Stimulated activated CD8-positive, alpha-beta memory T cell treated with anti-CD3 and anti-CD28 coated beads, Interleukin-4, amount 100 ng/mL, for 4 hours (primary cell): ENCODE data around the gene MAMDC4.
"Not testable (repeated sequence)": the region's sequence is repeated elsewhere in the genome, so short reads cannot be mapped to it uniquely, and the experiment has no call there.

Source experiments
- DNase-seq, 2 donors: peaks; one replicate each; pipeline ENCODE4 v3.0.0-alpha.2; 2020; ENCODE audit warnings: low read depth in 2 of 2, low spot score in 1 of 2

Gene MAMDC4

GRCh38 chr9:136824496-136825225, 27.5 kb upstream of the MAMDC4 start:
- DNase-seq, result no peak

GRCh38 chr9:136825295-136826187, 26.6 kb upstream of the MAMDC4 start:
- no peak for DNase-seq

- no peak for DNase-seq
Measured at GRCh38 chr9:136826188-136826541, 26.0 kb upstream of the MAMDC4 start.

- DNase-seq, result no peak
Measured at GRCh38 chr9:136826703-136827582, 25.2 kb upstream of the MAMDC4 start.

- DNase-seq, result no peak
Measured at GRCh38 chr9:136827794-136828473, 24.2 kb upstream of the MAMDC4 start.

GRCh38 chr9:136828474-136829140, 23.5 kb upstream of the MAMDC4 start:
- DNase-seq, result no peak

GRCh38 chr9:136829412-136829811, 22.7 kb upstream of the MAMDC4 start:
- no peak for DNase-seq

GRCh38 chr9:136829981-136830885, 21.9 kb upstream of the MAMDC4 start:
- no peak for DNase-seq

- DNase-seq, result no peak
Measured at GRCh38 chr9:136831002-136831719, 21.0 kb upstream of the MAMDC4 start.

GRCh38 chr9:136831720-136832104, 20.4 kb upstream of the MAMDC4 start:
- DNase-seq, result no peak

- no peak for DNase-seq
Measured at GRCh38 chr9:136832581-136832980, 19.6 kb upstream of the MAMDC4 start.

GRCh38 chr9:136833381-136834048, 18.6 kb upstream of the MAMDC4 start:
- not testable (repeated sequence) for DNase-seq

GRCh38 chr9:136835162-136835931, 16.8 kb upstream of the MAMDC4 start:
- no peak for DNase-seq

- no peak for DNase-seq
Measured at GRCh38 chr9:136835932-136836904, 15.9 kb upstream of the MAMDC4 start.

GRCh38 chr9:136837146-136837855, 14.8 kb upstream of the MAMDC4 start:
- no peak for DNase-seq
